WTC11 (cell line): ENCODE measurements around the gene RGMA.

ENCODE experiments used
- GABPB1 ChIP-seq: sonication (generic); formaldehyde crosslinking; IDR thresholded peaks from 2 replicates; pipeline ENCODE4 v1.8.1; 2023; ENCODE audit warnings: mild to moderate bottlenecking, missing genetic modification reagents
- KAT7 ChIP-seq: sonication (generic); formaldehyde crosslinking; IDR thresholded peaks from 2 replicates; pipeline ENCODE4 v1.8.1; 2023; ENCODE audit warnings: missing genetic modification reagents, mild to moderate bottlenecking, borderline replicate concordance
- NFE2L1 ChIP-seq: sonication (generic); formaldehyde crosslinking; IDR thresholded peaks from 2 replicates; pipeline ENCODE4 v1.8.1; 2023; ENCODE audit warnings: missing genetic modification reagents
- TP53 ChIP-seq: sonication (generic); formaldehyde crosslinking; IDR thresholded peaks from 2 replicates; pipeline ENCODE4 v1.8.1; 2023; ENCODE audit warnings: mild to moderate bottlenecking, missing genetic modification reagents
- TF ChIP-seq, protein P1 (sequence below): sonication (generic); formaldehyde crosslinking; conservative IDR thresholded peaks from 2 replicates; pipeline ENCODE4 v1.8.1; 2022; ENCODE audit warnings: mild to moderate bottlenecking, missing genetic modification reagents
- TF ChIP-seq, protein P2 (sequence below): fragments of 200-600 bp; IDR thresholded peaks from 2 replicates; pipeline ENCODE4 v1.8.0; 2022; ENCODE audit warnings: antibody characterized with exemption
- TF ChIP-seq, protein P3 (sequence below): sonication (generic); formaldehyde crosslinking; IDR thresholded peaks from 2 replicates; pipeline ENCODE4 v1.8.1; 2023; ENCODE audit warnings: mild to moderate bottlenecking, missing genetic modification reagents

DNA sequence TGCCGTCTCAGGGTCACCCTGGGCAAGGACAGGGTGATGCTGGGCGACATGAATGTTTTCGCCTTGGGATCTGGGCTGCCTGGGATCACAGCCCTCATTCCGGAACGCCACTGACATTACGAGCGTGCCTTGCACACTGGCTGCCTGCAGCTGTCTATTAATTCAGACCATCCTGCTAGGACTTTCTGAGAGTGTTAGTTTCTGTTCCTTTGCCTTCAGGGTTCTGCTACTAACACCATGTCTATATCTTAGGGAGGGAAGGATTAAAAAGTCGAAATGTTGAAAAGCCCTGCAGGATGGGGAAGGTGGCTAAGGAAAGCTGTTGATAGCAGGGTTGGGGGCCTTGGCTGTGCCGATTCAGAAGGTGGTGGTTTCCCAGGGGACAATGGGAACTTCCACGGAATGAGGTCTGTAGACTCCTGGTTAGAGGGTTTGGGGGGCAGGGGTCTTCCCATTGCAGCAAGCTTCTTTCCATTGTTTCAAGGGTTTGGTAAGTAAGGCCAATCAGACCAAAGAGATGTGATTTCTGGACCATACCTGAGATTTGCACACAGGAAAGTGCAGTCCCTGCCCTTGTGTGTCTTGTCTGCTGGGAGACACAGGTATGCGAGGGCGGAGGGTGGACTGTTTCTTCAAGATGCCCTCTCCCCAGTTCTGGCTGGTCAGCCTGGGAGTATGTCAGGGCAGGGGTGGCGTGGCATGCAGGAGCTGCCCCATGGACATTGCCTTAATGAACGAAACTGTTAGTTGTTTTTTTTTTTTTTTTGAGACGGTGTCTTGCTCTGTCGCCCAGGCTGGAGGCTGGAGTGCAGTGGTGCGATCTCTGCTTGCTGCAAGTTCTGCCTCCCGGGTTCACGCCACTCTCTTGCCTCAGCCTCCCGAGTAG, 50.9 kb downstream of the RGMA start:
- TF ChIP-seq TP53 (CRISPR knock-in tag) (no peak), GABPB1 (CRISPR knock-in tag) (no peak), NFE2L1 (no peak), KAT7 (CRISPR knock-in tag) (no peak)
- TF ChIP-seq, protein P1, sequence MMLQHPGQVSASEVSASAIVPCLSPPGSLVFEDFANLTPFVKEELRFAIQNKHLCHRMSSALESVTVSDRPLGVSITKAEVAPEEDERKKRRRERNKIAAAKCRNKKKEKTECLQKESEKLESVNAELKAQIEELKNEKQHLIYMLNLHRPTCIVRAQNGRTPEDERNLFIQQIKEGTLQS (CRISPR knock-in tag) = no peak
- TF ChIP-seq, protein P2, sequence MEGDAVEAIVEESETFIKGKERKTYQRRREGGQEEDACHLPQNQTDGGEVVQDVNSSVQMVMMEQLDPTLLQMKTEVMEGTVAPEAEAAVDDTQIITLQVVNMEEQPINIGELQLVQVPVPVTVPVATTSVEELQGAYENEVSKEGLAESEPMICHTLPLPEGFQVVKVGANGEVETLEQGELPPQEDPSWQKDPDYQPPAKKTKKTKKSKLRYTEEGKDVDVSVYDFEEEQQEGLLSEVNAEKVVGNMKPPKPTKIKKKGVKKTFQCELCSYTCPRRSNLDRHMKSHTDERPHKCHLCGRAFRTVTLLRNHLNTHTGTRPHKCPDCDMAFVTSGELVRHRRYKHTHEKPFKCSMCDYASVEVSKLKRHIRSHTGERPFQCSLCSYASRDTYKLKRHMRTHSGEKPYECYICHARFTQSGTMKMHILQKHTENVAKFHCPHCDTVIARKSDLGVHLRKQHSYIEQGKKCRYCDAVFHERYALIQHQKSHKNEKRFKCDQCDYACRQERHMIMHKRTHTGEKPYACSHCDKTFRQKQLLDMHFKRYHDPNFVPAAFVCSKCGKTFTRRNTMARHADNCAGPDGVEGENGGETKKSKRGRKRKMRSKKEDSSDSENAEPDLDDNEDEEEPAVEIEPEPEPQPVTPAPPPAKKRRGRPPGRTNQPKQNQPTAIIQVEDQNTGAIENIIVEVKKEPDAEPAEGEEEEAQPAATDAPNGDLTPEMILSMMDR = no peak
- TF ChIP-seq, protein P3, sequence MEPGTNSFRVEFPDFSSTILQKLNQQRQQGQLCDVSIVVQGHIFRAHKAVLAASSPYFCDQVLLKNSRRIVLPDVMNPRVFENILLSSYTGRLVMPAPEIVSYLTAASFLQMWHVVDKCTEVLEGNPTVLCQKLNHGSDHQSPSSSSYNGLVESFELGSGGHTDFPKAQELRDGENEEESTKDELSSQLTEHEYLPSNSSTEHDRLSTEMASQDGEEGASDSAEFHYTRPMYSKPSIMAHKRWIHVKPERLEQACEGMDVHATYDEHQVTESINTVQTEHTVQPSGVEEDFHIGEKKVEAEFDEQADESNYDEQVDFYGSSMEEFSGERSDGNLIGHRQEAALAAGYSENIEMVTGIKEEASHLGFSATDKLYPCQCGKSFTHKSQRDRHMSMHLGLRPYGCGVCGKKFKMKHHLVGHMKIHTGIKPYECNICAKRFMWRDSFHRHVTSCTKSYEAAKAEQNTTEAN = no peak
